H9 (cell line): ENCODE measurements around the gene FZD2. TPM values are rescaled to one million over a fixed set of nuclear protein-coding genes. Genes with fewer than 3 reads are reported as not detected.

Experiments used
- DNase-seq: peaks from one replicate; pipeline ENCODE4 v3.0.0-alpha.2; 2017
- H2AFZ ChIP-seq: one replicate; pipeline ENCODE4 v1.6.1; 2013; ENCODE audit warnings: mild to moderate bottlenecking, low read length, control low read depth, moderate library complexity
- H2AK5ac ChIP-seq: 2 replicates; pipeline ENCODE4 v1.6.1; 2013; ENCODE audit warnings: low read length, control low read depth, mixed read lengths; ENCODE audit not compliant: insufficient read length
- H2BK120ac ChIP-seq: one replicate; pipeline ENCODE4 v1.6.1; 2013; ENCODE audit warnings: low read depth, mild to moderate bottlenecking, low read length, control low read depth, inconsistent platforms; ENCODE audit not compliant: poor library complexity, severe bottlenecking
- H2BK12ac ChIP-seq: 2 replicates; pipeline ENCODE4 v1.6.1; 2013; ENCODE audit warnings: low read length, control low read depth, mixed read lengths, low read depth; ENCODE audit not compliant: insufficient read length
- H2BK15ac ChIP-seq: 2 replicates; pipeline ENCODE4 v1.6.1; 2013; ENCODE audit warnings: low read depth, low read length, control low read depth
- H2BK20ac ChIP-seq: one replicate; pipeline ENCODE4 v1.6.1; 2013; ENCODE audit warnings: low read depth, mild to moderate bottlenecking, low read length, control low read depth, inconsistent platforms; ENCODE audit not compliant: poor library complexity, severe bottlenecking
- H2BK5ac ChIP-seq: 2 replicates; pipeline ENCODE4 v1.6.1; 2013; ENCODE audit warnings: low read length, control low read depth, mixed read lengths; ENCODE audit not compliant: insufficient read length
- H3K14ac ChIP-seq: 2 replicates; pipeline ENCODE4 v1.6.1; 2013; ENCODE audit warnings: low read length, control low read depth; ENCODE audit not compliant: insufficient read depth
- H3K18ac ChIP-seq: 2 replicates; pipeline ENCODE4 v1.6.1; 2013; ENCODE audit warnings: low read depth, mild to moderate bottlenecking, mixed read lengths, low read length, control low read depth; ENCODE audit not compliant: insufficient read length
- H3K23ac ChIP-seq: 2 replicates; pipeline ENCODE4 v1.6.1; 2013; ENCODE audit warnings: low read length, control low read depth, mixed read lengths, low read depth; ENCODE audit not compliant: insufficient read length
- H3K23me2 ChIP-seq: 2 replicates; pipeline ENCODE4 v1.6.1; 2013; ENCODE audit warnings: low read depth, mild to moderate bottlenecking, mixed read lengths, low read length, control low read depth; ENCODE audit not compliant: insufficient read length, poor library complexity, severe bottlenecking
- H3K27ac ChIP-seq: 2 replicates; pipeline ENCODE4 v1.5.1; 2013; ENCODE audit warnings: low read length, control low read depth, mixed read lengths, low read depth; ENCODE audit not compliant: insufficient read length
- H3K27me3 ChIP-seq: 2 replicates; pipeline ENCODE4 v1.6.1; 2013; ENCODE audit warnings: low read length, control low read depth, inconsistent platforms; ENCODE audit not compliant: insufficient read depth
- H3K4ac ChIP-seq: 2 replicates; pipeline ENCODE4 v1.6.1; 2013; ENCODE audit warnings: low read depth, mild to moderate bottlenecking, control low read depth, inconsistent platforms, low read length, moderate library complexity
- H3K4me1 ChIP-seq: 2 replicates; pipeline ENCODE4 v1.6.1; 2013; ENCODE audit warnings: low read length, control low read depth, inconsistent platforms; ENCODE audit not compliant: insufficient read depth
- H3K4me2 ChIP-seq: 2 replicates; pipeline ENCODE4 v1.6.1; 2013; ENCODE audit warnings: low read length, control low read depth, mixed read lengths; ENCODE audit not compliant: insufficient read length, insufficient read depth
- H3K56ac ChIP-seq: 2 replicates; pipeline ENCODE4 v1.6.1; 2013; ENCODE audit warnings: low read depth, mild to moderate bottlenecking, mixed read lengths, low read length, control low read depth; ENCODE audit not compliant: insufficient read length
- H3K79me1 ChIP-seq: 2 replicates; pipeline ENCODE4 v1.6.1; 2013; ENCODE audit warnings: low read depth, mild to moderate bottlenecking, moderate library complexity, low read length, control low read depth, inconsistent platforms; ENCODE audit not compliant: insufficient read depth, poor library complexity, severe bottlenecking
- H3K79me2 ChIP-seq: 2 replicates; pipeline ENCODE4 v1.6.1; 2013; ENCODE audit warnings: low read length, control low read depth, inconsistent platforms; ENCODE audit not compliant: insufficient read depth
- H3K9ac ChIP-seq: 2 replicates; pipeline ENCODE4 v1.6.1; 2013; ENCODE audit warnings: low read length, control low read depth, mixed read lengths; ENCODE audit not compliant: insufficient read length; ENCODE audit errors: extremely low read depth
- H3K9me3 ChIP-seq: one replicate; pipeline ENCODE4 v1.6.1; 2013; ENCODE audit warnings: low read depth, low read length, inconsistent platforms; ENCODE audit not compliant: control insufficient read depth
- H3T11ph ChIP-seq: one replicate; pipeline ENCODE4 v1.6.1; 2013; ENCODE audit warnings: mild to moderate bottlenecking, low read length, control low read depth, inconsistent platforms
- H4K20me1 ChIP-seq: one replicate; pipeline ENCODE4 v1.6.1; 2013; ENCODE audit not compliant: control insufficient read depth, insufficient read length, insufficient read depth
- H4K5ac ChIP-seq: 2 replicates; pipeline ENCODE4 v1.6.1; 2013; ENCODE audit warnings: low read depth, mild to moderate bottlenecking, mixed read lengths, low read length, control low read depth; ENCODE audit not compliant: insufficient read length
- H4K8ac ChIP-seq: replicated peaks from 2 replicates; pipeline ENCODE4 v1.6.1; 2013; ENCODE audit warnings: low read length, control low read depth, mixed read lengths, low read depth; ENCODE audit not compliant: insufficient read length
- H4K91ac ChIP-seq: 2 replicates; pipeline ENCODE4 v1.6.1; 2013; ENCODE audit warnings: low read depth, mild to moderate bottlenecking, moderate library complexity, mixed read lengths, low read length, control low read depth; ENCODE audit not compliant: insufficient read length
- H3K27ac Mint-ChIP-seq, 3 experiments: 2 replicates in 2 of 3; 3 replicates in 1 of 3; pipeline ENCODE4 v1.8.0; 2020 to 2021; ENCODE audit warnings: mixed read lengths in 3 of 3, mild to moderate bottlenecking in 1 of 3, moderate library complexity in 1 of 3
- H3K27me3 Mint-ChIP-seq: 2 replicates; pipeline ENCODE4 v1.8.0; 2021; ENCODE audit warnings: low read depth, mild to moderate bottlenecking, moderate library complexity, mixed read lengths
- H3K36me3 Mint-ChIP-seq, 3 experiments: 2 replicates in 2 of 3; 3 replicates in 1 of 3; pipeline ENCODE4 v1.8.0; 2020 to 2021; ENCODE audit warnings: low read depth in 3 of 3, mixed read lengths in 3 of 3; ENCODE audit not compliant: insufficient read depth in 1 of 3
- H3K4me1 Mint-ChIP-seq, 2 experiments: 2 replicates each; pipeline ENCODE4 v1.8.0; 2020; ENCODE audit warnings: mixed read lengths in 2 of 2
- H3K4me3 Mint-ChIP-seq, 2 experiments: 2 replicates in 1 of 2; 3 replicates in 1 of 2; pipeline ENCODE4 v1.8.0; 2020 to 2021; ENCODE audit warnings: mild to moderate bottlenecking in 2 of 2, mixed read lengths in 2 of 2, moderate library complexity in 1 of 2
- H3K9me3 Mint-ChIP-seq, 2 experiments: 2 replicates in 1 of 2; 3 replicates in 1 of 2; pipeline ENCODE4 v1.8.0; 2020; ENCODE audit warnings: mild to moderate bottlenecking in 2 of 2, mixed read lengths in 2 of 2, moderate library complexity in 1 of 2
- WGBS: extraction: QIAGEN DNeasy Blood & Tissue Kit; methylation state at CpG from one replicate; pipeline ENCODE4 v1.1.7; 2013; ENCODE audit warnings: missing lambda C conversion rate, low lambda C conversion rate, mixed read lengths; ENCODE audit not compliant: insufficient read length; ENCODE audit errors: extremely low coverage; 5-methylcytosine and 5-hydroxymethylcytosine counted together
- total RNA-seq: library from RNA; stranded (reverse); gene quantifications from 2 replicates; pipeline ENCODE4 v1.2.1, GENCODE V29; 2021
- TF ChIP-seq, protein P1 (sequence below): fragments of 200-600 bp; sonication (generic); conservative IDR thresholded peaks from 3 replicates; pipeline ENCODE4 v1.8.0; 2021; ENCODE audit warnings: antibody characterized with exemption, mild to moderate bottlenecking

FZD2 gene
- total RNA-seq, 1 experiment from 2014 or later, result 18.2 TPM

DNA sequence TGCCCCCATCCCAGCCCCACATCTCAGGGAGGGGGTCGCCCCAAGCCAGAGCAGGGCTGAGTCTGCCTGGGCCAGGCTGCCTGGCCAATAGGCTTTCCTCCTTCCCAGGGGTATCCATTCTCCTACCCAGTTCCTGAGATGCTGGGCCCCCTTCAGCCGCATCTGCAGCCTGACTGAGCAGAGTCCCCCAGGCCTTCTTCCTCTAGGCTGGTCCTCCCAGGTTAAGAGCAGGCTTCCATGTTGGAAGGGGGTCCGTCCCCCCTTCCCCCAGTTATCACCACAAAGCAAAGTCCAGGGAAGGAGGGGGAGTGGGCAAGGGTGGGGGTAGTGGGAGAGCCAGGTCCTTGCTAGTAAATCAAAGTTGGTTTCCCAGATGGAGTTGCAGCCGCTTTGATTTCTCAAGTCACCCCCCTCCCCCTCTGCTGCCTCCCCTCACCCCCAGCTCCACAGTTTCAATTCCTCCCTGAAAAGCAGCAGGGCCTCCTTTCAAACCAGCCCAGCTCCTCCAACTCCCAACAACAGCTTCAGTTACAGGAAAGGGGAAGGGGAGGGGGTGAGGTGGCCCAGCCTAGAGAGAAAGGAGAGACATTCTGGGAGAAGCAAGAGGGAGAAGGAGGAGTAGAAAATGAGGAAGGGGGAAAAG lies 9.5 kb upstream of the FZD2 start:
- H3K27ac Mint-ChIP-seq, result peak overlapping the region in 2 of 3 experiments; percentile 52 to 90; a peak in 5 of 7 replicates
- H3K9ac ChIP-seq, result no peak overlapping the region
- peak overlapping the region; percentile 15 for H2BK12ac ChIP-seq
- no peak overlapping the region for H4K8ac ChIP-seq
- H2AFZ ChIP-seq, result no peak overlapping the region
- peak; percentile 73 for DNase-seq
- H3K27me3 ChIP-seq, result peaks cover 21% of the 10 kb centered on the region; the same call in 1 of the 2 replicates
- no peak overlapping the region for H2AK5ac ChIP-seq
- H2BK15ac ChIP-seq, result no peak overlapping the region
- H3K27ac ChIP-seq, result no peak overlapping the region
- H3K36me3 Mint-ChIP-seq, result peaks cover 0 to 6% (median 4%) of the 10 kb centered on the region in 3 experiments; a peak in 4 of 7 replicates
- no peak overlapping the region for H3K56ac ChIP-seq
- H3K23me2 ChIP-seq, result peaks cover 3% of the 10 kb centered on the region
- peaks cover 89% of the 10 kb centered on the region for H3K27me3 Mint-ChIP-seq
- no peak overlapping the region for H3K4me2 ChIP-seq
- H2BK20ac ChIP-seq, result no peak overlapping the region
- no CpG with 5 or more reads among the region's 4 CpGs for WGBS
- H3K14ac ChIP-seq, result peak overlapping the region; percentile 4; the same call in 1 of the 2 replicates
- no peak overlapping the region for H3K23ac ChIP-seq
- TF ChIP-seq, protein P1, sequence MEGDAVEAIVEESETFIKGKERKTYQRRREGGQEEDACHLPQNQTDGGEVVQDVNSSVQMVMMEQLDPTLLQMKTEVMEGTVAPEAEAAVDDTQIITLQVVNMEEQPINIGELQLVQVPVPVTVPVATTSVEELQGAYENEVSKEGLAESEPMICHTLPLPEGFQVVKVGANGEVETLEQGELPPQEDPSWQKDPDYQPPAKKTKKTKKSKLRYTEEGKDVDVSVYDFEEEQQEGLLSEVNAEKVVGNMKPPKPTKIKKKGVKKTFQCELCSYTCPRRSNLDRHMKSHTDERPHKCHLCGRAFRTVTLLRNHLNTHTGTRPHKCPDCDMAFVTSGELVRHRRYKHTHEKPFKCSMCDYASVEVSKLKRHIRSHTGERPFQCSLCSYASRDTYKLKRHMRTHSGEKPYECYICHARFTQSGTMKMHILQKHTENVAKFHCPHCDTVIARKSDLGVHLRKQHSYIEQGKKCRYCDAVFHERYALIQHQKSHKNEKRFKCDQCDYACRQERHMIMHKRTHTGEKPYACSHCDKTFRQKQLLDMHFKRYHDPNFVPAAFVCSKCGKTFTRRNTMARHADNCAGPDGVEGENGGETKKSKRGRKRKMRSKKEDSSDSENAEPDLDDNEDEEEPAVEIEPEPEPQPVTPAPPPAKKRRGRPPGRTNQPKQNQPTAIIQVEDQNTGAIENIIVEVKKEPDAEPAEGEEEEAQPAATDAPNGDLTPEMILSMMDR, result no peak
- H3K4me1 Mint-ChIP-seq, result peaks cover 77 to 81% of the 10 kb centered on the region in 2 experiments
- no peaks in the 10 kb centered on the region for H3K79me2 ChIP-seq
- no peak overlapping the region for H3T11ph ChIP-seq
- H3K9me3 ChIP-seq, result no peaks in the 10 kb centered on the region
- H4K20me1 ChIP-seq, result no peaks in the 10 kb centered on the region
- no peak overlapping the region for H2BK5ac ChIP-seq
- no peaks in the 10 kb centered on the region for H3K79me1 ChIP-seq
- H2BK120ac ChIP-seq, result no peak overlapping the region
- H3K4me3 Mint-ChIP-seq, result peak overlapping the region in 1 of 2 experiments; percentile 37; a peak in 2 of 5 replicates
- H3K4ac ChIP-seq, result no peak overlapping the region
- H4K91ac ChIP-seq, result no peak overlapping the region
- no peak overlapping the region for H4K5ac ChIP-seq
- H3K18ac ChIP-seq, result no peak overlapping the region
- H3K4me1 ChIP-seq, result peaks cover 25% of the 10 kb centered on the region
- H3K9me3 Mint-ChIP-seq, result peaks cover 2 to 5% of the 10 kb centered on the region in 2 experiments; a peak in 3 of 5 replicates
